Omental fat pad (tissue), 4 donors: ENCODE results near the gene COPG1. TPM values are rescaled to one million over a fixed set of nuclear protein-coding genes. Genes with fewer than 3 reads are reported as not detected.

ENCODE experiments used
- ATAC-seq: fragments of 150-250 bp; one replicate; pipeline ENCODE4 v1.9.1; 2016; ENCODE audit warnings: mild to moderate bottlenecking, moderate library complexity; ENCODE audit not compliant: low FRiP score
- DNase-seq: peaks from one replicate; pipeline ENCODE4 v3.0.0-alpha.2; 2019; ENCODE audit warnings: low spot score
- small RNA-seq: library from RNA; depleted of rRNA; stranded (forward); fragments of <200 nt; gene quantifications from one replicate; pipeline ENCODE3, GENCODE V24; 2016
- total RNA-seq, 4 donors: library from RNA; depleted of rRNA; stranded (reverse); fragments of >200 nt; gene quantifications; one replicate each; pipeline ENCODE4 v1.1.0, GENCODE V29; 2016
- TF ChIP-seq, protein P1 (sequence below), 3 donors: fragments of 450-650 bp; IDR thresholded peaks; one replicate each; pipeline ENCODE4 v1.5.1; 2016 to 2017; ENCODE audit warnings: antibody characterized with exemption in 3 of 3, mild to moderate bottlenecking in 3 of 3, moderate library complexity in 2 of 3

The COPG1 gene
- total RNA-seq, 4 donors from 2014 or later, result 107 to 148 (median 127) TPM

- TF ChIP-seq, protein P1, sequence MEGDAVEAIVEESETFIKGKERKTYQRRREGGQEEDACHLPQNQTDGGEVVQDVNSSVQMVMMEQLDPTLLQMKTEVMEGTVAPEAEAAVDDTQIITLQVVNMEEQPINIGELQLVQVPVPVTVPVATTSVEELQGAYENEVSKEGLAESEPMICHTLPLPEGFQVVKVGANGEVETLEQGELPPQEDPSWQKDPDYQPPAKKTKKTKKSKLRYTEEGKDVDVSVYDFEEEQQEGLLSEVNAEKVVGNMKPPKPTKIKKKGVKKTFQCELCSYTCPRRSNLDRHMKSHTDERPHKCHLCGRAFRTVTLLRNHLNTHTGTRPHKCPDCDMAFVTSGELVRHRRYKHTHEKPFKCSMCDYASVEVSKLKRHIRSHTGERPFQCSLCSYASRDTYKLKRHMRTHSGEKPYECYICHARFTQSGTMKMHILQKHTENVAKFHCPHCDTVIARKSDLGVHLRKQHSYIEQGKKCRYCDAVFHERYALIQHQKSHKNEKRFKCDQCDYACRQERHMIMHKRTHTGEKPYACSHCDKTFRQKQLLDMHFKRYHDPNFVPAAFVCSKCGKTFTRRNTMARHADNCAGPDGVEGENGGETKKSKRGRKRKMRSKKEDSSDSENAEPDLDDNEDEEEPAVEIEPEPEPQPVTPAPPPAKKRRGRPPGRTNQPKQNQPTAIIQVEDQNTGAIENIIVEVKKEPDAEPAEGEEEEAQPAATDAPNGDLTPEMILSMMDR (IDR thresholded peaks at IDR 0.05), result no peak
- DNase-seq (no peak), ATAC-seq (no peak)
Measured at GRCh38 chr3:129323651-129324294, 74.4 kb downstream of the COPG1 start.

DNA sequence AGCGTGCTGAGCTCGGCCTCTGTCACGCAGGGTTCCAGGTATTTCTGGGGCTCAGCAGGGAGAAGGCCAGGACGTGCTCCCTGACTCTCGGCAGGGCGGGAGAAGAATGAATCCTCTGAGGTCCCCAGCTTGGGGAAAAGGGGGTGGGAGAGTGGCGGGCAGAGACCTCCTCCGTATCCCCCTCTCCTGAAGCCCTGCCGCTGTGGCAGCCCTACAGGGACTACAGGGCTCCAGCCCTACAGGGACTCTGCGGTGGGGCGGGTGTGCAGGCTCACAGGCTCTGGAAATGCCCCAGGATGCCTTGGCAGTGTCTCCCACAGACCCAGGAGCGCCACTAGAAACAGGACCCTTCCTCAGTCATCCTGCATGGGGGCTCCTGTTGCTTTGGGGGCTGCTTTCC, 75.4 kb downstream of the COPG1 start:
- TF ChIP-seq, protein P1 (IDR thresholded peaks at IDR 0.05), result no peak
- DNase-seq (no peak), ATAC-seq (no peak)

GRCh38 chr3:129325383-129325782, 76.0 kb downstream of the COPG1 start:
- DNase-seq (no peak), ATAC-seq (no peak)
- TF ChIP-seq, protein P1 (IDR thresholded peaks at IDR 0.05), result no peak

GRCh38 chr3:129326138-129326537, 76.7 kb downstream of the COPG1 start:
- ATAC-seq (no peak), DNase-seq (no peak)
- TF ChIP-seq, protein P1 (IDR thresholded peaks at IDR 0.05), result no peak

DNA sequence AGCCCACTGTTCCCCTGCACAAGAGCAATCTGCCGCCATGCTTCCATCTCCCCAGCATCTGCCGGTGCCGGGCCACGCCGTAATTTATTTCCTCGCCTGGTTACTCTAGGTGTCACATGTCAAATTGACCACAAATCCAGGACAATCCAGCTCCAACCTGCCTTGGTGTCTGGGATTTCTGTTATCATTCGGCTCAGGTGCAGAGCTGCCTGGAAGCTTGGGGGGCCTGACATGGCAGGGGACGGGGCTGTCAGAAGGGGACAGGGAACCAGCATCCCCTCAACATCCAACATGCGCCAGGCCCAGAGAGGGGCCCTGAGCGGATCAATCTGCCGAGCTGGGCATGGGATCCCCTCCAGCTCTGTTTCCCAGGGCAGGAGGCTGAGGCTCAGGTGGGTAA, 77.2 kb downstream of the COPG1 start:
- TF ChIP-seq, protein P1 (IDR thresholded peaks at IDR 0.05), result no peak
- DNase-seq (no peak), ATAC-seq (no peak)

Small RNAs within 50 kb of the gene (small RNA-seq; reads per million reads assigned to genes)
- gene MIR6826 (not detected), gene RPS27P12 (not detected)

Other genes starting within 250 kb of the COPG1 start
- 1 to 10 TPM in 3 of 4 donors, under 1 TPM in 1; 0.72 to 6.3 (median 1.2) TPM for gene EFCC1, start 248.3 kb upstream of the COPG1 start, total RNA-seq
- gene GP9, start 188.8 kb upstream of the COPG1 start, total RNA-seq, result not detected
- 10 to 100 TPM; 12.8 to 18.5 (median 16.3) TPM for gene RAB43, start 127.8 kb upstream of the COPG1 start, total RNA-seq
- gene ISY1, start 88.5 kb upstream of the COPG1 start, total RNA-seq, result 10 to 100 TPM; 14.4 to 23.2 (median 17.0) TPM
- gene CNBP, start 65.7 kb upstream of the COPG1 start, total RNA-seq, result 100 to 1,000 TPM; 369 to 489 (median 433) TPM
- 10 to 100 TPM; 25.9 to 30.3 (median 27.1) TPM for gene HMCES, start 29.3 kb downstream of the COPG1 start, total RNA-seq
- 1 to 10 TPM in 2 of 4 donors, under 1 TPM in 2; 0.24 to 2.8 (median 1.0) TPM for gene EFCAB12, start 179.0 kb downstream of the COPG1 start, total RNA-seq
- 10 to 100 TPM; 15.6 to 29.3 (median 27.8) TPM for gene MBD4, start 190.3 kb downstream of the COPG1 start, total RNA-seq
- gene IFT122, start 190.6 kb downstream of the COPG1 start, total RNA-seq, result 10 to 100 TPM; 19.6 to 62.9 (median 28.2) TPM